ELF-1 (cell line): ENCODE measurements around the gene ZSCAN18.
A peak's percentile ranks its signal among the peaks of the same experiment; 100 is the strongest.

Experiments used
- DNase-seq: peaks from one replicate; pipeline ENCODE4 v3.0.0-alpha.2; 2016; ENCODE audit warnings: low read depth, low spot score

The ZSCAN18 gene

GRCh38 chr19:58086825-58087710 lies 11.0 kb downstream of the ZSCAN18 start:
- DNase-seq, result no peak

DNA sequence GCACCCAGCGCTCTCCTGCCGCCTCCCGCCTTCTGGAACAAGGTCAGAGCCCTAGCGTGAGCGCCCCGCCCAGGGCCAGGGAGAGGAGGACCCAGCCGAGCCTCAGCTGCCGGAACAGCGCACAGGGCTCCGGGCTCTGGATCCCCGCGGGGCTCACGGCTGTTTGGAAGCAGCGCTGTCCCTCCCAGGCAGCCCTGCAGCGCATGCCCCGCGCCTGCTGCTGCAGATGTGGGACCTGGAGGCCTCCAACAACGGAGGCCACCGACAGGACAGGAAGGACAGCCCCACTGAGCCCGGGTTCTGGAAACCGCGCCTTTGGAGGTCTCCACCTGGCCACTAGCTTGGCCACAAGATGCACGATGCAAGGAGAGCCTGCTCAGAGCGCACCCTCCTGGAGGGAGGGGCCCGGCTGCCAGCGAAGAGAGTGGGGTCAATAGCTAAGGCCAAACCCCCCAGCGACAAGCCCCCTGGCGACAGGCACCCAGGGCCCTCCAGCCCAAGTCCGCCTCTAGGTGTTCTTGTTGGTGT lies 12.6 kb downstream of the ZSCAN18 start:
- DNase-seq, result no peak

DNA sequence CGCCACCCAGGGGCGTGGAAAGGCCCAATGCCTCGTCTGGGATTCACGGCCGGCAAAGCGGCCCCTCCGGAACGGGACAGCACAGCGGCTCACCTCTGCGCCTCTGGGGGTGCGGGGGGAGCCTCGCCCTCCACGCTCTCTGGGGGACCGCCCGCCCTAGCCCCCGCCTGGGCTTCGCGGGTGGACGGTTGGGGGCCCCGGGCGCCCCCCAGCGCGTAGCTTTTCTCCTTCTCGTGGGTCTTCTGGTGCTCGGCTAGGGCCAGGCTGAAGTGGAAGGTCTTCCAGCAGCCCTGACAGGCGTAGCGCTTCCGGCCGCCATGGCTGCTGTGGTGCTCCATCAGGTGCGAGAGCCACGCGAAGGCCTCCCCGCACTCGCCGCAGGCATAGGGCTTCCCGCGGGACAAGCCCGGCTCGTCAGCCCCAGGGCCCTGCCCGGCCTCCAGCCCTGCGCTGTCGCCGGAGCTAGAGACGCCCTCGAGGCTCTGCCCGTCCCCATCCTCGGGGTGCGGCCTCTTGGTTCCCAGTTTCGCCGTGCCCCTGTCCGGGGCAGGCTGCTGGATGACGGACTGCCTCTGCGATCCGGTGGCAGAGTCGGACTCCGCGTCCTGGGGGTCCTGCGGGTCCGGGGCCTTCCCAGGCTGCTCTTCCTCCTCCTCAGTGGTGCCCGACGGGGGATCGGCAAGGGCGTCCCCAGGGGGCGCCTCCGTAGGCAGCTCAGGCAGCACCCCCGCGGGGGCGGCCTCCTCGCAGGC lies 13.3 kb downstream of the ZSCAN18 start:
- DNase-seq, result no peak

DNA sequence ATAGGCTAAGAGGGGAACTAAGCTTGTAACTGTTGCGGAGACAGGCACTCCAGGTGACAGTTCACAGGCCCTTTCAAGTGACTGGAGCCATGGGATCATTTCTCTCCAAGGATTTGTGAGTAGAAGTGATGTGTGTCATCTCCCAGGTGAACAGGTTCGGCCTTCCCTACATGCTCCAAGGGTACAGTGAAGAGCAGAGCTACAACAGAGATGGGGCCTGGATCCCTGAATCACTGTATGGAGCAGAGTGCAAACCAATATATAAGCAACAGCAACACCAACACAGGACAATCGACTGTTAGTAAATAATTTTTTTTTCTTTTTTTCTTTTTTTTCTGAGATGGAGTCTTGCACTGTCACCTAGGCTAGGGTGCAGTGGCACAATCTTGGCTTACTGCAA lies 15.0 kb downstream of the ZSCAN18 start:
- no peak for DNase-seq

DNA sequence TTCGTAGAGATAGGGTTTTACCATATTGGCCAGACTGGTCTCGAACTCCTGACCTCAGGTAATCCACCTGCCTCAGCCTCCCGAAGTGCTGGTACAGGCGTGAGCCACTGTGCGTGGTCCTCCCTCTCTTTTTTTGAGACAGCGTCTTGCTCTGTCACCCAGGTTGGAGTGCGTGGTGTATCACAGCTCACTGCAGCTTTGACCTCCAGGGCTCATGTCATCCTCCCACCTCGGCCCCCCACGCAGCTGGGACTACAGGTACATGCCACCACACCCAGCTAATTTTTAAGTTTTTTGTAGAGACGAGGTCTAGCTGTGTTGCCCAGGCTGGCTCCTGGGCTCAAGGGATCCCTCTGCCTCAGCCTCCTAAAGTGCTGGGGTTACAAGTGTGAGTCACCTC lies 18.2 kb downstream of the ZSCAN18 start:
- DNase-seq, result no peak

DNA sequence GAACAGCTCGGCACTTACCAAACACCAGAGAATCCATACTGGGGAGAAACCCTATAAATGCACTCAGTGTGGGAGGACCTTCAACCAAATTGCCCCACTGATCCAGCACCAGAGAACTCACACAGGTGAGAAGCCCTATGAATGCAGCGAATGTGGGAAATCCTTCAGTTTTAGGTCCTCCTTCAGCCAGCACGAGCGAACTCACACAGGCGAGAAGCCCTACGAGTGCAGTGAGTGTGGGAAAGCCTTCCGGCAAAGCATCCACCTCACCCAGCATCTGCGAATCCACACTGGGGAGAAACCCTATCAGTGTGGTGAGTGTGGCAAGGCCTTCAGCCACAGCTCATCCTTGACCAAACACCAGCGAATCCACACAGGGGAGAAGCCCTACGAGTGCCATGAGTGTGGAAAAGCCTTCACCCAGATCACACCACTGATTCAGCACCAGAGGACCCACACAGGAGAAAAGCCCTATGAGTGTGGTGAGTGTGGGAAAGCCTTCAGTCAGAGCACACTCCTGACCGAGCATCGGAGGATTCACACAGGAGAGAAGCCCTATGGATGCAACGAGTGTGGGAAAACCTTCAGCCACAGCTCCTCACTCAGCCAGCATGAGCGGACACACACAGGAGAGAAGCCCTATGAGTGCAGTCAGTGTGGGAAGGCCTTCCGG lies 30.7 kb downstream of the ZSCAN18 start:
- DNase-seq, result peak; percentile 8

GRCh38 chr19:58063712-58064111 lies 34.3 kb downstream of the ZSCAN18 start:
- no peak for DNase-seq

GRCh38 chr19:58060231-58060630 lies 37.8 kb downstream of the ZSCAN18 start:
- no peak for DNase-seq

GRCh38 chr19:58059671-58060078 lies 38.4 kb downstream of the ZSCAN18 start:
- no peak for DNase-seq

DNA sequence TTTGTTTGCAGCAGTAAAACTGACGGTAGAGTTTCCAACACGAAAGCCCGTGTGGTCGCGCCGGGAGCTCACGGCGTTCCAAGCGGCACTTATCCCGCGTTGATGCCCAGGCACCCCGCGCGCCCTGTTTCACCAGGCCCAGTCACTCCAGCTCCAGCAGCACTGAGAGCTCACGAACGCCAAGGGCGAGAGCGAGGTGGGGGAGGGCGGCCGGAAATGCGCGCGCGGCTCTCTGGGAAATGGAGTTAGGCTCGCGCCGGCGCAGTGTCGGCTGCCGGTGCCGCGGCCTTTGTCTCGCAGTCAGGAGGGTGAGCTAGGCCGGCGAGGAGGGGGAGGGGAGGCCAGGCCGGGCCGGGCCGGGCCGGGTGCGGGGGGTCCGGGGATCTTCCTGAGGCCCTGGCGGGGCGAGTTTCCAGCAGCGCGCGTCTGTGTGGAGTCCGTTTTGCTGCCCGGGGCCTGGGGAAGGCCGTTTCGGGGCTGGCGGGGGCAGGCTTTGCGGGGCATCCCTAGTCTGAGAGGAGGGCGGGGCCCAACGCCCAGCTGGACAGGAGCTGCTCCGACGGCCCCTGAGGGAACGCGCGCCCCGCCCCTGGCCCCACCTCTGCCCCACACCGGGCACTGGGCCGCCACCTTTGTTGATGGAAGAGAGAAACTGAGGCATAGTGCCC lies 38.9 kb downstream of the ZSCAN18 start, which contains the start of gene ZNF135:
Gene ZNF135 (plus strand): TSS at position 280 of the 668 bp plus-strand sequence. CDS start 721 bp downstream, outside the sequence.
- peak; percentile 91 for DNase-seq

GRCh38 chr19:58058467-58058866 lies 39.6 kb downstream of the ZSCAN18 start:
- no peak for DNase-seq

GRCh38 chr19:58056861-58057260 lies 41.2 kb downstream of the ZSCAN18 start:
- no peak for DNase-seq

DNA sequence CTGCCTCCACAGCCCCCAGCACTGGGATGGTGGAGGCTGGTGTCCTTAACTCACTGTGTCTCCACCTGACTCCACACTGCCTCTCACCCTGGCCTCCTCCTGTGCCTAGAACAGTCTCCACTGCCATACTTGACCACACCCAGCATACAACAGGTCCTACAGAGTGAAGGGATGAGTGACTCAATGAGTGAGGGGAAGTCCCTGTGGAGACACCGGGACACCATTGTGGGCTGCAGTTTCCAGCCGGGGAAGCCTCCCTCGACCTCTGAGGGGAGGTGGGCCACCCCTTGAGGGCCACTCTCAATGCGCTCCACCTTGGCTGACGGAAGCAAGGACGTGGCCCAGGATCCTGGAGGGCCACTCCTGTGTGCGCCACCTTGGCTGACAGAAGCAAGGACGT lies 41.8 kb downstream of the ZSCAN18 start:
- no peak for DNase-seq

- no peak for DNase-seq
Observed at GRCh38 chr19:58054901-58055874, 42.8 kb downstream of the ZSCAN18 start.

GRCh38 chr19:58053480-58054156 lies 44.4 kb downstream of the ZSCAN18 start:
- DNase-seq, result no peak

DNA sequence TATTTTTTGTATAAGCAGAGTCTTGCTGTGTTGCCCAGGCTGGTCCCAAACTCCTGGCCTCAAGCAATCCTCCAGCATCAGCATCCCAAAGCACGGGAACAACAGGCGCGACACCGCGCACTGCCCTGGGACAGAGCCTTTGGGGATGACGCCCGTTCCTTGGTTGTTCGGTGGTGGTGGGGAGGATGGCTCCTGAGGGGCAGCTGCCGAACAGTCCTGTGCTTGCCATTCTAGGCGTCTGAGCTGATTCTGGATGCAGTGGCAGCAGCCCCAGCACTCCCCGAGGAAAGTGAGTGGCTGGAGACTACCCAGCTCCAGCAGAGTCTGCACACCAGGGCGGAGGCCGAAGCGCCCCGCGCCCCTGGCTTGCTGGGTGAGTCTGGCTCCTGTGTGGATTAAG lies 45.8 kb downstream of the ZSCAN18 start:
- no peak for DNase-seq

- no peak for DNase-seq
Observed at GRCh38 chr19:58047672-58048071, 50.4 kb downstream of the ZSCAN18 start.

- DNase-seq, result no peak
Observed at GRCh38 chr19:58046856-58047255, 51.2 kb downstream of the ZSCAN18 start.

DNA sequence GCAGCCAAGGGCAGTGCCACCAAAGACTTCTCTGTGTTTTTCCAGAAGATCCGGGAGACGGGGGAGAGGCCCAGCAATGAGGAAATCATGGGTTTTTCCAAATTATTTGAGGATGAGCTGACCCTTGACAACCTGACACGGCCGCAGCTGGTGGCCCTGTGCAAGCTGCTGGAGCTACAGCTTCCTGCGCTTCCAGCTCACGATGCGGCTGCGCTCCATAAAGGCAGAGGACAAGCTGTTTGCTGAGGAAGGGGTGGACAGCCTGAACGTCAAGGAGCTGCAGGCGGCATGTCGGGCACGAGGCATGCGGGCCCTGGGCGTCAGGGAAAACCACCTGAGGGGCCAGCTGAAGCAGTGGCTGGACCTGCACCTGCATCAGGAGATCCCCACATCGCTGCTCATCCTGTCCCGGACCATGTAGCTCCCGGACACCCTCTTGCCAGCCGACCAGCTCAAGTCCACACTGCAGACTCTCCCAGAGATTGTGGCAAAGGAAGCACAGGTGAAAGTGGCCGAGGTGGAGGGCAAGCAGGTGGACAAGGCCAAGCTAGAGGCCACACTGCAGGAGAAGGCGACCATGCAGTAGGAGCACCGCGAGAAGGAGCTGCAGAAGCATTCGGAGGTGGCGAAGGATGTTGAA lies 52.5 kb downstream of the ZSCAN18 start:
- DNase-seq, result no peak
